Neural cell (in vitro differentiated cells): ENCODE measurements around the gene ARHGEF7. TPM values are rescaled to one million over a fixed set of nuclear protein-coding genes. Genes with fewer than 3 reads are reported as not detected.
A peak's percentile ranks its signal among the peaks of the same experiment; 100 is the strongest.

Experiments
- H2AFZ ChIP-seq: fragments of 200-600, 300-800 bp; sonication (generic), shearing (Covaris generic); 2 replicates; pipeline ENCODE4 v1.6.0; 2014; ENCODE audit warnings: low read depth, mild to moderate bottlenecking, antibody characterized with exemption, low read length, moderate library complexity
- H3F3A ChIP-seq: fragments of 200-600 bp; shearing (Covaris generic); 2 replicates; pipeline ENCODE4 v1.6.1; 2016; ENCODE audit warnings: mild to moderate bottlenecking, moderate library complexity, mixed read lengths, antibody characterized with exemption, low read length; ENCODE audit not compliant: insufficient read depth, poor library complexity, severe bottlenecking
- H3K27ac ChIP-seq: fragments of 200-600, 300-800 bp; sonication (generic), shearing (Covaris generic); 2 replicates; pipeline ENCODE4 v1.5.1; 2014; ENCODE audit warnings: mild to moderate bottlenecking, low read length, moderate library complexity
- H3K27me3 ChIP-seq: fragments of 300-800, 200-600 bp; sonication (generic), shearing (Covaris generic); 2 replicates; pipeline ENCODE4 v1.6.0; 2014; ENCODE audit warnings: mild to moderate bottlenecking, low read depth, low read length, moderate library complexity; ENCODE audit not compliant: insufficient read depth
- H3K36me3 ChIP-seq: fragments of 300-800, 200-600 bp; sonication (generic), shearing (Covaris generic); 2 replicates; pipeline ENCODE4 v1.5.1; 2014; ENCODE audit warnings: mild to moderate bottlenecking, antibody characterized with exemption, low read length, moderate library complexity; ENCODE audit not compliant: insufficient read depth
- H3K4me2 ChIP-seq: fragments of 300-800, 200-600 bp; sonication (generic), shearing (Covaris generic); 2 replicates; pipeline ENCODE4 v1.6.0; 2014; ENCODE audit warnings: mild to moderate bottlenecking, low read length
- H3K4me3 ChIP-seq: fragments of 300-800, 200-600 bp; sonication (generic), shearing (Covaris generic); 2 replicates; pipeline ENCODE4 v1.5.1; 2014; ENCODE audit warnings: mild to moderate bottlenecking, low read length, moderate library complexity
- H3K79me2 ChIP-seq: fragments of 200-600 bp; shearing (Covaris generic); replicated peaks from 2 replicates; pipeline ENCODE4 v1.6.0; 2014; ENCODE audit warnings: mild to moderate bottlenecking, low read length, moderate library complexity; ENCODE audit not compliant: insufficient read depth
- H3K9ac ChIP-seq: fragments of 300-800, 200-600 bp; sonication (generic), shearing (Covaris generic); 2 replicates; pipeline ENCODE4 v1.6.1; 2016; ENCODE audit warnings: mild to moderate bottlenecking, low read length, mixed read lengths
- H3K9me2 ChIP-seq: fragments of 200-600 bp; shearing (Covaris generic); 2 replicates; pipeline ENCODE4 v1.6.1; 2016; ENCODE audit warnings: mild to moderate bottlenecking, low read length, mixed read lengths; ENCODE audit not compliant: insufficient read depth
- H3K9me3 ChIP-seq: fragments of 200-600, 300-800 bp; sonication (generic), shearing (Covaris generic); 2 replicates; pipeline ENCODE4 v1.6.1; 2016; ENCODE audit warnings: mild to moderate bottlenecking, mixed run types, low read length, moderate library complexity, mixed read lengths
- H4K20me1 ChIP-seq: fragments of 200-600 bp; shearing (Covaris generic); 2 replicates; pipeline ENCODE4 v1.6.1; 2016; ENCODE audit warnings: mild to moderate bottlenecking, mixed run types; ENCODE audit not compliant: insufficient read depth
- EP300 ChIP-seq: fragments of 450-650 bp; conservative IDR thresholded peaks from 2 replicates; pipeline ENCODE4 v1.6.1; 2014; ENCODE audit warnings: antibody characterized with exemption, mild to moderate bottlenecking, moderate library complexity; ENCODE audit not compliant: poor library complexity, severe bottlenecking
- EZH2 ChIP-seq: fragments of 200-600, 300-800 bp; shearing (Covaris generic), sonication (generic); IDR thresholded peaks from 2 replicates; pipeline ENCODE4 v1.6.1; 2014; ENCODE audit warnings: antibody characterized with exemption, low read length, borderline replicate concordance, mild to moderate bottlenecking; ENCODE audit not compliant: insufficient read depth, poor library complexity, severe bottlenecking
- MXI1 ChIP-seq: fragments of 450-650 bp; conservative IDR thresholded peaks from 2 replicates; pipeline ENCODE4 v1.6.1; 2014; ENCODE audit warnings: antibody characterized with exemption, mild to moderate bottlenecking; ENCODE audit not compliant: poor library complexity, severe bottlenecking
- POLR2AphosphoS5 ChIP-seq: IDR thresholded peaks from 2 replicates; pipeline ENCODE4 v1.6.1; 2012
- RAD21 ChIP-seq: fragments of 450-650 bp; conservative IDR thresholded peaks from 2 replicates; pipeline ENCODE4 v1.6.1; 2014; ENCODE audit warnings: antibody characterized with exemption, mild to moderate bottlenecking, moderate library complexity
- REST ChIP-seq: IDR thresholded peaks from 2 replicates; pipeline ENCODE4 v1.6.1; 2012; ENCODE audit warnings: borderline replicate concordance
- SMC3 ChIP-seq: fragments of 450-650 bp; conservative IDR thresholded peaks from 2 replicates; pipeline ENCODE4 v1.6.1; 2014; ENCODE audit warnings: antibody characterized with exemption, mild to moderate bottlenecking, moderate library complexity; ENCODE audit not compliant: poor library complexity
- TAF1 ChIP-seq: IDR thresholded peaks from 2 replicates; pipeline ENCODE4 v1.6.1; 2012; ENCODE audit warnings: low read depth
- polyA plus RNA-seq: library from polyadenylated mRNA; depleted of rRNA; stranded (reverse); fragments of >200 nt; gene quantifications from 2 replicates; pipeline ENCODE4 v1.2.3, GENCODE V29; 2014
- TF ChIP-seq, protein P1 (sequence below): fragments of 450-650 bp; IDR thresholded peaks from 2 replicates; pipeline ENCODE4 v1.5.1; 2014; ENCODE audit warnings: antibody characterized with exemption, mild to moderate bottlenecking, moderate library complexity; ENCODE audit not compliant: poor library complexity, severe bottlenecking

ARHGEF7 gene
- polyA plus RNA-seq, 1 donor from 2014 or later = 155 TPM

- Histone ChIP-seq H3K27me3 (no peaks in the 10 kb centered on the region), H3K27ac (peak overlapping the region; percentile 61), H2AFZ (no peak overlapping the region), H3K79me2 (peaks cover 42% of the 10 kb centered on the region), H3K36me3 (no peaks in the 10 kb centered on the region), H3K4me3 (peak overlapping the region; percentile 39), H3K9me2 (no peaks in the 10 kb centered on the region), H3K9ac (no peak overlapping the region), H3F3A (no peaks in the 10 kb centered on the region), H3K4me2 (peak overlapping the region; percentile 29), H3K9me3 (no peaks in the 10 kb centered on the region), H4K20me1 (peaks cover 8% of the 10 kb centered on the region)
- TF ChIP-seq REST = peak; percentile 57
- no peak for TF ChIP-seq SMC3
- TF ChIP-seq, protein P1, sequence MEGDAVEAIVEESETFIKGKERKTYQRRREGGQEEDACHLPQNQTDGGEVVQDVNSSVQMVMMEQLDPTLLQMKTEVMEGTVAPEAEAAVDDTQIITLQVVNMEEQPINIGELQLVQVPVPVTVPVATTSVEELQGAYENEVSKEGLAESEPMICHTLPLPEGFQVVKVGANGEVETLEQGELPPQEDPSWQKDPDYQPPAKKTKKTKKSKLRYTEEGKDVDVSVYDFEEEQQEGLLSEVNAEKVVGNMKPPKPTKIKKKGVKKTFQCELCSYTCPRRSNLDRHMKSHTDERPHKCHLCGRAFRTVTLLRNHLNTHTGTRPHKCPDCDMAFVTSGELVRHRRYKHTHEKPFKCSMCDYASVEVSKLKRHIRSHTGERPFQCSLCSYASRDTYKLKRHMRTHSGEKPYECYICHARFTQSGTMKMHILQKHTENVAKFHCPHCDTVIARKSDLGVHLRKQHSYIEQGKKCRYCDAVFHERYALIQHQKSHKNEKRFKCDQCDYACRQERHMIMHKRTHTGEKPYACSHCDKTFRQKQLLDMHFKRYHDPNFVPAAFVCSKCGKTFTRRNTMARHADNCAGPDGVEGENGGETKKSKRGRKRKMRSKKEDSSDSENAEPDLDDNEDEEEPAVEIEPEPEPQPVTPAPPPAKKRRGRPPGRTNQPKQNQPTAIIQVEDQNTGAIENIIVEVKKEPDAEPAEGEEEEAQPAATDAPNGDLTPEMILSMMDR = no peak
- no peak for TF ChIP-seq MXI1
- TF ChIP-seq EP300 = peak; percentile 98
- no peak for TF ChIP-seq TAF1
- no peak for TF ChIP-seq EZH2
- no peak for TF ChIP-seq RAD21
- TF ChIP-seq POLR2AphosphoS5 = peak; percentile 95
Observed at GRCh38 chr13:111130116-111130508, 15.0 kb downstream of the ARHGEF7 start.

GRCh38 chr13:111131048-111131447 is 15.9 kb downstream of the ARHGEF7 start:
- Histone ChIP-seq H3K36me3 (no peaks in the 10 kb centered on the region), H3K4me2 (no peak overlapping the region), H3K9me2 (no peaks in the 10 kb centered on the region), H3F3A (no peaks in the 10 kb centered on the region), H3K27me3 (no peaks in the 10 kb centered on the region), H2AFZ (no peak overlapping the region), H3K4me3 (peak overlapping the region; percentile 21), H3K9me3 (no peaks in the 10 kb centered on the region), H3K9ac (no peak overlapping the region), H3K27ac (no peak overlapping the region), H3K79me2 (peaks cover 35% of the 10 kb centered on the region), H4K20me1 (peaks cover 8% of the 10 kb centered on the region)
- no peak for TF ChIP-seq RAD21
- no peak for TF ChIP-seq EP300
- no peak for TF ChIP-seq POLR2AphosphoS5
- TF ChIP-seq, protein P1 = no peak
- no peak for TF ChIP-seq MXI1
- TF ChIP-seq EZH2 = no peak
- TF ChIP-seq TAF1 = no peak
- no peak for TF ChIP-seq SMC3
- TF ChIP-seq REST = no peak
